C4-2B (cell line): Measurements from ENCODE around the gene LBP.

Experiments
- ZFX ChIP-seq: fragments of 450-650 bp; IDR thresholded peaks from 2 replicates; pipeline ENCODE4 v1.6.1; 2017
- TF ChIP-seq, protein P1 (sequence below): fragments of 450-650 bp; conservative IDR thresholded peaks from 2 replicates; pipeline ENCODE4 v1.5.1; 2017; ENCODE audit warnings: mild to moderate bottlenecking

DNA sequence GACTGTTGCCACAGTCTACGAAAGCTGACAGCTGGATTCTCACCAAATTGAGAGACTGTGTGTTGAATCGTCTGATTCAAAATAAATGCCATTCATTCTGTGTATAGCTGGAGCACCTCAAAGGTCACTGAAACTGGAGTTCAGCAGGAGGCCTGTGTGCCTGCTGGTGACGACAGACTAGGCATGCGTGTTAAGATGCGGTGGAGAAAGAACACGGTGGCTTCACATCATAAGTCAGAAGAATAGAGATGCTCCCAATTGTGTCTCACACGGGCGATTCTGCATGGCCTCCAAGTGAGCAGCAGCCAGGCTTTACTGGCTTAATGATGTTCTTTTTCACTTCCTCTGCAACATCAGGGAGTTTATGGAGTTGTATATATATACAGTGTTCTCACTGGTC lies 56.5 kb downstream of the LBP start:
- TF ChIP-seq, protein P1, sequence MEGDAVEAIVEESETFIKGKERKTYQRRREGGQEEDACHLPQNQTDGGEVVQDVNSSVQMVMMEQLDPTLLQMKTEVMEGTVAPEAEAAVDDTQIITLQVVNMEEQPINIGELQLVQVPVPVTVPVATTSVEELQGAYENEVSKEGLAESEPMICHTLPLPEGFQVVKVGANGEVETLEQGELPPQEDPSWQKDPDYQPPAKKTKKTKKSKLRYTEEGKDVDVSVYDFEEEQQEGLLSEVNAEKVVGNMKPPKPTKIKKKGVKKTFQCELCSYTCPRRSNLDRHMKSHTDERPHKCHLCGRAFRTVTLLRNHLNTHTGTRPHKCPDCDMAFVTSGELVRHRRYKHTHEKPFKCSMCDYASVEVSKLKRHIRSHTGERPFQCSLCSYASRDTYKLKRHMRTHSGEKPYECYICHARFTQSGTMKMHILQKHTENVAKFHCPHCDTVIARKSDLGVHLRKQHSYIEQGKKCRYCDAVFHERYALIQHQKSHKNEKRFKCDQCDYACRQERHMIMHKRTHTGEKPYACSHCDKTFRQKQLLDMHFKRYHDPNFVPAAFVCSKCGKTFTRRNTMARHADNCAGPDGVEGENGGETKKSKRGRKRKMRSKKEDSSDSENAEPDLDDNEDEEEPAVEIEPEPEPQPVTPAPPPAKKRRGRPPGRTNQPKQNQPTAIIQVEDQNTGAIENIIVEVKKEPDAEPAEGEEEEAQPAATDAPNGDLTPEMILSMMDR = no peak
- TF ChIP-seq ZFX = no peak
